IPS-20b (cell line): ENCODE measurements around the gene THRB.

Experiments used
- H3K27ac ChIP-seq: one replicate; pipeline ENCODE4 v1.5.1; 2013; ENCODE audit warnings: low read length
- H3K27me3 ChIP-seq: 2 replicates; pipeline ENCODE4 v1.6.1; 2013; ENCODE audit warnings: mild to moderate bottlenecking, low read length, inconsistent platforms; ENCODE audit not compliant: insufficient read depth
- H3K36me3 ChIP-seq: 2 replicates; pipeline ENCODE4 v1.6.1; 2013; ENCODE audit warnings: low read depth, mild to moderate bottlenecking, inconsistent platforms, low read length, moderate library complexity; ENCODE audit not compliant: insufficient read depth
- H3K4me1 ChIP-seq: 2 replicates; pipeline ENCODE4 v1.6.1; 2013; ENCODE audit warnings: mild to moderate bottlenecking, control low read depth, inconsistent platforms, low read length, moderate library complexity; ENCODE audit not compliant: insufficient read depth
- H3K4me3 ChIP-seq: 2 replicates; pipeline ENCODE4 v1.5.1; 2013; ENCODE audit warnings: mild to moderate bottlenecking, low read length, inconsistent platforms
- H3K9ac ChIP-seq: 2 replicates; pipeline ENCODE4 v1.6.1; 2013; ENCODE audit warnings: low read depth, mild to moderate bottlenecking, inconsistent platforms, low read length, moderate library complexity
- H3K9me3 ChIP-seq: 2 replicates; pipeline ENCODE4 v1.6.1; 2013; ENCODE audit warnings: mild to moderate bottlenecking, low read depth, low read length, inconsistent platforms; ENCODE audit not compliant: insufficient read depth

The THRB gene

DNA sequence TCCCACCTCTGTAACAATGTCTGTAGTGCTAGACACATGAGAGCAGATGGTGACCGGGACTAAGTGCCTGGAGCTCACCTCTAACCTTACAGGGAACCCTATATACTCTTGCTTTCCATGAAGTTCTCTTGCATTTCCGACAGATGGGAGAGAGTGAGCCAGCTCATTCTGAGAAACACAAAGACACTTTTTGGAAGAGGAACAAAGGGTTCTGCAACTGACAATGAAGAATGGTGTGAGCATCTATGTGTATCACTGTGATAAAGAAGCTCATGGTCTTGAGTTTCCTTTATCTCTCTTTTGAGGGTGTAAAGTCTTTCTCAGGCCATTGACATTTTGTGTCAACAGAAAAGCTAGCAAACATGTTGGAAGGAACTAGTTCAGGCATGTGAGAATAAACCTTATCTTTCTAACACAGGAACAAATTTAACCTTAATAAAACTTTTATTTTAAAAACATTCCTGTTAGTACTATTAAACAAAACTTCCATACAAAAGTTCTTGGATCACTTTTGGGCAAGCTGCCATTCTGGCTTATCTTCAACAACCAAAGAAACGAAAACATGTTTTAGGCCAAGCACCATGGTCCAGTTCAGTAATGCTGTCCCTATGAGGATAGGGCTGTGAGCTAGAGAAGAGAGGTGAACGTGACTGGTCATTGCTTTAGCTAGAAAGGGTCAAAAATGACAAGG, 142.7 kb downstream of the THRB start:
- H3K4me1 ChIP-seq: no peaks in the 10 kb centered on the region
- no peak overlapping the region for H3K4me3 ChIP-seq
- no peak overlapping the region for H3K27ac ChIP-seq
- H3K36me3 ChIP-seq: no peaks in the 10 kb centered on the region
- H3K9ac ChIP-seq: no peak overlapping the region
- no peaks in the 10 kb centered on the region for H3K27me3 ChIP-seq
- H3K9me3 ChIP-seq: no peaks in the 10 kb centered on the region

DNA sequence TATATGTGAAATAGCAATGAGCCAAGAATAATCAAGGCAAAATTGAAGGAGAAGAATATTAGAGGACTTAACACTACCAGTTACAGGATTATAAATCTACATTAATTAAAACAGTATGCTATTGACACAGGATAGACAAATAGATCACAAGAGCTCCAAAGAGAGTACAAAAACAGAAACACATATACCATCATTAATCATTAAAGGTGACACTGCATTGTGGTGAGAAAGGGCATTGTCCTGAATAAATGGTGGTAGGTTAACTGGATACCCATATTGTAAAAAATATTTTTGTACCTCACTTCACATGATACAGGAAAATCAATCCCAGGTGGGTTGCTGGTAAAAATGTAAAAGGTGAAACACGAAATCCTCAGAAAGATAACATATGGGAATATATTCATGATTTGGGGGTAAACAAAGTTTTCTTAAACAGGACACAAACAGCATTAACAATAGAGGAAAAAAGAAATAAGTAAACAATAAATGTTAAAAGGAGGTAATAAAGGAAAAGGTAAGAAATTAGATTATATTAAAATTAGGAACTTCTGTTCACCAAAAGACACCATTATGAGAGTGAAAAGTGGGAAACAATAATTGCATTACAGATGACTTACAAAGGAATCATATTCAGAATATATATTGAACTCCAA, 145.2 kb downstream of the THRB start:
- H3K36me3 ChIP-seq: no peaks in the 10 kb centered on the region

DNA sequence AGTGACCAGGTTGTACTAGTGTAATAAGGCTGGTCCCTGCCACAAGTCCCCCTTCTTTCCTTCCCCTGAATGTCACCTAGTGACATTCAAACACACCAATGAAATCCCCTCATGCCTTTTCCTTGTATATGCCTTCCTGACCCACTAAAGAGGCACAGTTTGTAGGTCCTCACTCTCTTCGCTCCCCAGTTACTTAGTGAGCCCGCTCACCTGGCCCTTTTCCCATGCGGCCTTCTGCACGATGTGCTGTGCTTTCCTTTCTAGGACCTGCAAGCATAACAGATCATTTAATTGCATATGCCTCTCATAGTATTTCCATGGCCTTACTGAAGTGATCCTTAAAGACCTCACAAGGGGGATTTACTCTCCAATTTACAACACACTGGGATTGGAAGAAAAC, 146.3 kb downstream of the THRB start:
- H3K4me3 ChIP-seq: no peak overlapping the region
- H3K27me3 ChIP-seq: no peaks in the 10 kb centered on the region
- H3K4me1 ChIP-seq: no peaks in the 10 kb centered on the region
- H3K9me3 ChIP-seq: no peaks in the 10 kb centered on the region
- no peaks in the 10 kb centered on the region for H3K36me3 ChIP-seq
- H3K9ac ChIP-seq: no peak overlapping the region
- H3K27ac ChIP-seq: no peak overlapping the region

More for the DNA sequence above, 145.2 kb downstream of the THRB start:
- H3K27me3 ChIP-seq: no peaks in the 10 kb centered on the region
- H3K9ac ChIP-seq: no peak overlapping the region
- no peak overlapping the region for H3K4me3 ChIP-seq
- H3K4me1 ChIP-seq: no peaks in the 10 kb centered on the region
- no peaks in the 10 kb centered on the region for H3K9me3 ChIP-seq
- no peak overlapping the region for H3K27ac ChIP-seq

DNA sequence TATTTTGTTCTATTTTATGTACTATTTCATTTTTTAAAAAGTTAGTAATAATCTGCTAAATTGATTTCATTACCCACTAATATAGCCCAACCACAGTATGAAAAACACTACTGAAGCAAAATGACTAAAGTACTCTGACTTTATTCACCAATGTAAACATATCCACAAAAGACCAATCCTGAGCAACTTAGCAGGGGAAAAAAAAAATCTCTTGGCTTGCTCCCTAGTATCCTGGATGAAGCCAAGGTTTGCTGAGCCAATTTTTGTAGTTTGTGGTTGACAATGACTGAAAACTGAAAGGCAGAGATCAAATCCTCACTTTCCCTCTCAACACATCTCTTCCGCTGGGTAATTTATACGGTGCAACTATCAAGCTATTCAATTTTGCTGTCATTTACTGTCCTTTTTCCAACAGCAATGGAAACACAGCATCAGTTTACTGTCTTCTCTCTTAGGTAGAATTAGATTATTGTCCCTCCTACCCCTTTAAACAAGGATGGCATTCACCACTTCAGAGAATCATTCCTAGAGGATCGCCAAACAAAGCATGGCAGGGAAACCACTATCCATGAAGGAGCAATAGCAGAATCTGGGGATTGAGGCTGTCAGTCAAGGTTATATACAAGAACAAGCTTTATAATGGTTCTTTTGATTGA, 149.7 kb downstream of the THRB start:
- Histone ChIP-seq H3K4me3 (no peak overlapping the region), H3K9me3 (no peaks in the 10 kb centered on the region), H3K4me1 (no peaks in the 10 kb centered on the region), H3K9ac (no peak overlapping the region), H3K27me3 (no peaks in the 10 kb centered on the region), H3K36me3 (no peaks in the 10 kb centered on the region), H3K27ac (no peak overlapping the region)

DNA sequence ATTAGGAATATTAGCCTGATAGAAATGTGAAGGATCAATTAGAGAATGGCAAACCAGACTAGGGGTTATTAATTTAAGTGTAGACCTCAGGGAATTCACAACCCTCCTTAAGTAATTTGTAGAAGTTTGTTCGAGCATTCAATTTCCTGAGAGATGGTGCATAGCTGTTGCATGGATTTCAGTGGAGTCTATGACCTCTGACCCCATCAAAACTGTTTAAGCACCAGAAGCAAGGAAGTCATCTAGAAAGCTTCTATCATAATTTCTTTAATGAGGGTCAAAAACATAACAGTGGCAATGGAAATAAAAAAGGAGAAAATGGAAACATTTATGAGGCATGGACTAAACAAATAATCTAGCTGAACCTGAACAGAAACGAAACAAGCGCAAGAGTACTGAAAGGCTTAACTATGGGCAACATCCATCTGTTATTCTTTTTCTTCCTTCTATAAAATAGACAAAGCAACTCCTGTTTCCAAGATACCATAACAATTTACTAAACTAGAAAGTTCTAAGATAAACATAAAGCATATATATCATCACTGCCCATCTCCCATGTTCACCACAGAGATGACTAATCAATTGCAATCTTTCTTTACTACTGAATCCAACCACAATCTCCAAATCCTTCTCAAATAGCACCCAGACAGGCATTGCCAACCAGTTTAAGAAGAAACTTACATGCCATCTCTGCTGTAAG, 151.4 kb downstream of the THRB start:
- Histone ChIP-seq H3K4me1 (no peaks in the 10 kb centered on the region), H3K36me3 (no peaks in the 10 kb centered on the region), H3K27ac (no peak overlapping the region), H3K9ac (no peak overlapping the region), H3K9me3 (no peaks in the 10 kb centered on the region), H3K4me3 (no peak overlapping the region), H3K27me3 (no peaks in the 10 kb centered on the region)

DNA sequence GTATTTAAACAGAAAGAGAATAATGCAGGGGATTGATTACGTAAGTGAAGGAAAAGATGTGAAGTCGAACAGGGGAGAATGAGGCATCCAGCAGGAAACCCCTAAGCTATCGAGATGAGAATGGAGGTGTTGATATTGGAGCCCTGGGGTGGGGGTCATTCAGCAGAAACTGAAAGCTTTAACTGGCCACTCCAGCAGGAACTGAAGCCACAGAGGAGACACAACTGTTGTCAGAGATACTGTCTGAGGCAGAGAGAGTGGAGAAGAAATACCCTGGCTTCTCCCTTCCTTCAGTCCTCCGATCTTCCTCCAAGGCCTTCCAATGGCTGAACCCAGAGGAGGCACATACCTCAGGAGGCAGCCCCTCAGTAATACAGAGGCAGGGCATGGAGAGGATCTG, 152.4 kb downstream of the THRB start:
- H3K9me3 ChIP-seq: no peaks in the 10 kb centered on the region
- H3K27me3 ChIP-seq: no peaks in the 10 kb centered on the region
- no peaks in the 10 kb centered on the region for H3K36me3 ChIP-seq
- H3K9ac ChIP-seq: no peak overlapping the region
- H3K27ac ChIP-seq: no peak overlapping the region
- H3K4me1 ChIP-seq: no peaks in the 10 kb centered on the region
- no peak overlapping the region for H3K4me3 ChIP-seq

DNA sequence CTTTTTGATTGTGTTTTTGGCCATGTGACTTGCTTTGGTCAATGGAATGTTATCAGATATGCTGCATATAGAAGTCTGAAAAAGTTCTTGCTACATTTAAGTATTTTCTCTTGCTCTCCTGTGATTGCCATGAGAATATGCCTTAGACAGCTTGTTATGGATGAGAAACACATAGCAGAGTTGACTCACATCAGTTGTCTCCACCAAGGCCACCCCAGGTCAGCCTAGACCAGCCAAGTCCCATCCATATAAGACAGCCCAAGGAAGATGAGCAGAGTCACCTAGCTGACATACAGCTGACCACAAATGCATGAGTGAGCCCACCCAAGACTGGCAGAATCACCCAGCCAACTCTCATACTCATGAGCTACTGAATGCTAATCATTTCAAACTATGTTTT, 153.0 kb downstream of the THRB start:
- Histone ChIP-seq H3K4me3 (no peak overlapping the region), H3K27ac (no peak overlapping the region), H3K4me1 (no peaks in the 10 kb centered on the region), H3K9me3 (no peaks in the 10 kb centered on the region), H3K36me3 (no peaks in the 10 kb centered on the region), H3K9ac (no peak overlapping the region), H3K27me3 (no peaks in the 10 kb centered on the region)

DNA sequence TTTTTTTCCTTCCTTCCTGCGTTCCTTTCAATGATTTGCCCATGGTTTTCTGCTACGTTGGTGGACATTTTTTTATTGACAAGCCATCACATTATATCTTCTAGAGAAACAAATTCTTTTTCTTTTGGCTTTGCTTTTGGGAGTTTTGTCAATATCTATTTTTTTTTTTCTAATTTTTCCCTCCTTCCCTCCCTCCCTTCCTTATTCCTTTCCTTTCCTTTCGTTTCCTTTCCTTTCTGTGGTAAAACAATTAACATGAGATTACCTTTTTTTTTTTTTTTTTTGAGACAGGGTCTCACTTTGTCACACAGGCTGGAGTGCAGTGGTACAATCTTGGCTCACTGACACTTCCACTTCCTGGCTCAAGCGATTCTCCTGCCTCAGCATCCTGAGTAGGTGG, 153.7 kb downstream of the THRB start:
- H3K27ac ChIP-seq: no peak overlapping the region

DNA sequence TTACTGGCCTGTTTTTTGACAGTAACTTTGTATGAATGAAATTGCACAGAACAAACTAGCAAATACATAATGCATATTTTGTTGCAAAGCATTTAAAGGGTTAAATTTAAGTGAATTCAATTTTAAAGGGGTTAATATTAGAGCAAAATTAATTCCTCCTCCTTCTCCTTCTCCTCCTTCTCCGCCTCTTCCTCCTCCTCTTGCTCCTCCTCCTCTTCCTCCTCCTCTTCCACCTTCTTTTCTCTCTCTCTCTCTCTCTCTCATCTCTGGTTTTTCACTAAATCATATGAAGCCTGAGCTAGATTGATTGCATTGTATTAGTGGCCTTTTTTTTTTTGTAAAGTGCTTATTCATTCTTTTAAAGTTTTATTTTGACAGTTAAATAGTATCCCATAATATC, 154.5 kb downstream of the THRB start:
- no peak overlapping the region for H3K9ac ChIP-seq
- no peaks in the 10 kb centered on the region for H3K9me3 ChIP-seq
- no peaks in the 10 kb centered on the region for H3K36me3 ChIP-seq
- no peak overlapping the region for H3K27ac ChIP-seq
- no peaks in the 10 kb centered on the region for H3K4me1 ChIP-seq
- no peak overlapping the region for H3K4me3 ChIP-seq
- no peaks in the 10 kb centered on the region for H3K27me3 ChIP-seq

More for the DNA sequence above, 153.7 kb downstream of the THRB start:
- no peak overlapping the region for H3K4me3 ChIP-seq
- H3K27me3 ChIP-seq: no peaks in the 10 kb centered on the region
- H3K9me3 ChIP-seq: no peaks in the 10 kb centered on the region
- no peak overlapping the region for H3K9ac ChIP-seq
- no peaks in the 10 kb centered on the region for H3K4me1 ChIP-seq
- no peaks in the 10 kb centered on the region for H3K36me3 ChIP-seq

DNA sequence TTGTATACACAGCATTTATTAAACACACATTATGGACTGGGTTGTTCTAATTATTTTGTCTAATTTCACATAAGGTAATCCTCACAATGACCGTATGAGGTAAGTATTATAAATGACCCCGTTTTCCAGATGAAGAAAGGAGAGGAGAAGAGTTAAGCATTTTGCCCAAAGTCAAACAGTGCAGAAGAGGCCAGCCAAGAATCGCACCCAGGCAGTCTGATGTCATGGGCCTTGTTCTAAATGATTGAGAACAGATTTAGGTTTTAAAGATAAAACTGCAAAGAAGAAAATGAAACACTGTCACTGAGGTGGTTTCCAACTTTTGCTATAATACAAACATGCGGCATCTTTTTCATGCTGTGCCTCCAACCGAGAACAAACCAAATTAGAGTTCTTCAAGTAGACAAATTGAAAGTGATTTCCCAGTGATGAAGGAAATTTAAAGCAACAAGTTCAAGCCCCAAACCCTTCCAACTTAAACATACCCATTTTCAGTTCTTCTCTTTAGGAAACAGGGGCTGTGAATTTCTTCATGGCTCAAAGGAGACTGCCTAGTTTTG, 155.3 kb downstream of the THRB start:
- H3K4me3 ChIP-seq: no peak overlapping the region

DNA sequence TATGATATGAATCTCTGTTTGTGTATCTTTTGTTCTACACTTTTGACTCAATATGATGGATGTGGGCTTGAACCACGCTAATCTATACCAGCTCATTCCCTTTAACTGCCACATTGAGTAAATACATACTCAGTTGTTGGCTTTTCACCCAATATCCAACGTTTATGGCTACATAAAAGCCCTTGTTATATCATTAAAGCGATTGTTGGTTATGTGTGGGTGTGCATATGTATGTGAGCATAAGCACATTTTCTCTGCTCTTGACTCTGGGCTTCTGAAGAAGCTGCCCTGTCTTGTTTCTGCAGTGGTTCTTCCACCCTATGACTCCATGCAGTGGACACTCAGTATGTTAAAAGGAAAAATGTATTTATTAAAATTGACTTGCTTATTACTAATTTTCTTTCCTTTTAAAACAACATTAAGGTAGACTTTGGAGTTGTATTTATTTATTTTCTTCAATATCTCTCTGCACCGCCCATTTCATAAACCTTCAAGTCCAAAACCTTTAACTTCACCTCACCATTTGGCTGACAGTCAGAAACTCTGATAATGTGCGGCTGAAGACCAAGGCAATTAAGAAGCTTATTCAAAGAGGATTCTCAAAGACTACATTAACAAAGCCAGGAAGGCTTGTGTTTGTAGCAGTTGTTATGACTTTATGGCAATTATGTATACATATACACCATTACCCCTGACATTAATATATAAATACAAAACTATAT, 156.1 kb downstream of the THRB start:
- Histone ChIP-seq H3K36me3 (no peaks in the 10 kb centered on the region), H3K9ac (no peak overlapping the region), H3K27me3 (no peaks in the 10 kb centered on the region), H3K27ac (no peak overlapping the region), H3K4me3 (no peak overlapping the region), H3K9me3 (no peaks in the 10 kb centered on the region), H3K4me1 (no peaks in the 10 kb centered on the region)

More for the DNA sequence above, 155.3 kb downstream of the THRB start:
- no peaks in the 10 kb centered on the region for H3K4me1 ChIP-seq
- H3K9ac ChIP-seq: no peak overlapping the region
- no peaks in the 10 kb centered on the region for H3K9me3 ChIP-seq
- no peaks in the 10 kb centered on the region for H3K36me3 ChIP-seq
- no peaks in the 10 kb centered on the region for H3K27me3 ChIP-seq
- no peak overlapping the region for H3K27ac ChIP-seq
